Stimulated activated effector memory CD8-positive, alpha-beta T cell treated with anti-CD3 and anti-CD28 coated beads, Interleukin-12 subunit alpha, Interleukin-12 subunit beta, amount 100 ng/mL, for 72 hours (primary cell): Measurements from ENCODE around the gene HADHA.
"Not testable (repeated sequence)": the region's sequence is repeated elsewhere in the genome, so short reads cannot be mapped to it uniquely, and the experiment has no call there.

ENCODE experiments used
- ATAC-seq: fragments of 150-1000 bp; cut with Tn5 transposase; 2 replicates; pipeline ENCODE4 v1.10.0; 2021
- DNase-seq, 2 donors: peaks; one replicate each; pipeline ENCODE4 v3.0.0; 2021 to 2022; ENCODE audit warnings: low spot score in 2 of 2
- H3K27ac Mint-ChIP-seq: one replicate; pipeline ENCODE4 v1.8.0; 2022; ENCODE audit warnings: mild to moderate bottlenecking, mixed read lengths
- H3K36me3 Mint-ChIP-seq: one replicate; pipeline ENCODE4 v1.8.0; 2022; ENCODE audit warnings: mild to moderate bottlenecking, mixed read lengths
- H3K4me1 Mint-ChIP-seq: one replicate; pipeline ENCODE4 v1.8.0; 2022; ENCODE audit warnings: mixed read lengths
- H3K4me3 Mint-ChIP-seq: one replicate; pipeline ENCODE4 v1.8.0; 2022; ENCODE audit warnings: mild to moderate bottlenecking, mixed read lengths
- H3K9me3 Mint-ChIP-seq: one replicate; pipeline ENCODE4 v1.8.0; 2022; ENCODE audit warnings: mixed read lengths

HADHA gene

GRCh38 chr2:26258836-26259235 lies 14.4 kb upstream of the HADHA start:
- ATAC-seq, H3K9me3 Mint-ChIP-seq, H3K4me1 Mint-ChIP-seq, H3K4me3 Mint-ChIP-seq, DNase-seq, H3K27ac Mint-ChIP-seq: not testable (repeated sequence)
- H3K36me3 Mint-ChIP-seq: peaks cover 77% of the 10 kb centered on the region

GRCh38 chr2:26255759-26256384 lies 11.4 kb upstream of the HADHA start:
- ATAC-seq (no peak), DNase-seq (no peak)
- Mint-ChIP-seq H3K9me3 (no peaks in the 10 kb centered on the region), H3K4me3 (no peak overlapping the region), H3K36me3 (peaks cover 60% of the 10 kb centered on the region), H3K4me1 (peaks cover 18% of the 10 kb centered on the region), H3K27ac (no peak overlapping the region)

GRCh38 chr2:26251893-26252292 lies 7.5 kb upstream of the HADHA start:
- H3K9me3 Mint-ChIP-seq: no peaks in the 10 kb centered on the region
- peaks cover 28% of the 10 kb centered on the region for H3K36me3 Mint-ChIP-seq
- no peak overlapping the region for H3K27ac Mint-ChIP-seq
- ATAC-seq: no peak
- H3K4me3 Mint-ChIP-seq: no peak overlapping the region
- H3K4me1 Mint-ChIP-seq: peaks cover 22% of the 10 kb centered on the region
- DNase-seq: no peak

- no peaks in the 10 kb centered on the region for H3K9me3 Mint-ChIP-seq
- H3K27ac Mint-ChIP-seq: no peak overlapping the region
- ATAC-seq (no peak), DNase-seq (no peak)
- H3K4me3 Mint-ChIP-seq: no peak overlapping the region
- peaks cover 38% of the 10 kb centered on the region for H3K4me1 Mint-ChIP-seq
- peaks cover 21% of the 10 kb centered on the region for H3K36me3 Mint-ChIP-seq
Observed at GRCh38 chr2:26249625-26250024, 5.2 kb upstream of the HADHA start.

- Mint-ChIP-seq H3K36me3 (peaks cover 35% of the 10 kb centered on the region), H3K4me1 (peaks cover 46% of the 10 kb centered on the region), H3K4me3 (peak overlapping the region; percentile 99), H3K9me3 (no peaks in the 10 kb centered on the region), H3K27ac (peak overlapping the region; percentile 58)
- DNase-seq (no peak), ATAC-seq (no peak)
Observed at GRCh38 chr2:26246818-26247217, 2.4 kb upstream of the HADHA start.

GRCh38 chr2:26245810-26246209 lies 1.4 kb upstream of the HADHA start:
- Mint-ChIP-seq H3K4me1 (peaks cover 44% of the 10 kb centered on the region), H3K9me3 (no peaks in the 10 kb centered on the region), H3K27ac (peak overlapping the region; percentile 100), H3K36me3 (peaks cover 35% of the 10 kb centered on the region), H3K4me3 (peak overlapping the region; percentile 99)
- ATAC-seq (peak; percentile 76), DNase-seq (no peak)

- ATAC-seq (peak; percentile 46), DNase-seq (no peak)
- peaks cover 35% of the 10 kb centered on the region for H3K36me3 Mint-ChIP-seq
- no peaks in the 10 kb centered on the region for H3K9me3 Mint-ChIP-seq
- peak overlapping the region; percentile 100 for H3K27ac Mint-ChIP-seq
- H3K4me1 Mint-ChIP-seq: peaks cover 49% of the 10 kb centered on the region
- peak overlapping the region; percentile 99 for H3K4me3 Mint-ChIP-seq
Observed at GRCh38 chr2:26245231-26245732, 850 bp upstream of the HADHA start.

- ATAC-seq: no peak
- peak overlapping the region; percentile 99 for H3K4me3 Mint-ChIP-seq
- no peak for DNase-seq
Observed at GRCh38 chr2:26243470-26244308, 743 bp downstream of the HADHA start.

GRCh38 chr2:26241928-26242436 lies 2.5 kb downstream of the HADHA start:
- ATAC-seq: no peak
- Mint-ChIP-seq H3K9me3 (no peaks in the 10 kb centered on the region), H3K4me3 (peak overlapping the region; percentile 99), H3K36me3 (peaks cover 58% of the 10 kb centered on the region), H3K27ac (no peak overlapping the region), H3K4me1 (peaks cover 59% of the 10 kb centered on the region)
- no peak for DNase-seq

More at GRCh38 chr2:26243470-26244308, 743 bp downstream of the HADHA start:
- Mint-ChIP-seq H3K36me3 (peaks cover 41% of the 10 kb centered on the region), H3K27ac (peak overlapping the region; percentile 100), H3K4me1 (peaks cover 62% of the 10 kb centered on the region), H3K9me3 (no peaks in the 10 kb centered on the region)

- Mint-ChIP-seq H3K36me3 (peaks cover 68% of the 10 kb centered on the region), H3K4me3 (no peak overlapping the region), H3K9me3 (no peaks in the 10 kb centered on the region), H3K27ac (no peak overlapping the region), H3K4me1 (peaks cover 36% of the 10 kb centered on the region)
- ATAC-seq: no peak
- DNase-seq: no peak
Observed at GRCh38 chr2:26238311-26238958, 6.0 kb downstream of the HADHA start.

GRCh38 chr2:26237868-26238267 lies 6.6 kb downstream of the HADHA start:
- Mint-ChIP-seq H3K36me3 (peaks cover 68% of the 10 kb centered on the region), H3K27ac (no peak overlapping the region), H3K4me3 (no peak overlapping the region), H3K9me3 (no peaks in the 10 kb centered on the region), H3K4me1 (peaks cover 30% of the 10 kb centered on the region)
- DNase-seq (no peak), ATAC-seq (no peak)

GRCh38 chr2:26235089-26235488 lies 9.3 kb downstream of the HADHA start:
- Mint-ChIP-seq H3K4me1 (peaks cover 11% of the 10 kb centered on the region), H3K36me3 (peaks cover 92% of the 10 kb centered on the region), H3K27ac (no peak overlapping the region), H3K4me3 (no peak overlapping the region), H3K9me3 (no peaks in the 10 kb centered on the region)
- DNase-seq (no peak), ATAC-seq (no peak)

- no peaks in the 10 kb centered on the region for H3K9me3 Mint-ChIP-seq
- H3K36me3 Mint-ChIP-seq: peaks cover 100% of the 10 kb centered on the region
- no peak overlapping the region for H3K4me3 Mint-ChIP-seq
- DNase-seq (no peak), ATAC-seq (no peak)
- no peaks in the 10 kb centered on the region for H3K4me1 Mint-ChIP-seq
- no peak overlapping the region for H3K27ac Mint-ChIP-seq
Observed at GRCh38 chr2:26230806-26231205, 13.6 kb downstream of the HADHA start.

- DNase-seq (no peak), ATAC-seq (no peak)
- H3K27ac Mint-ChIP-seq: peak overlapping the region; percentile 29
- H3K4me1 Mint-ChIP-seq: no peaks in the 10 kb centered on the region
- H3K4me3 Mint-ChIP-seq: no peak overlapping the region
- no peaks in the 10 kb centered on the region for H3K9me3 Mint-ChIP-seq
- peaks cover 100% of the 10 kb centered on the region for H3K36me3 Mint-ChIP-seq
Observed at GRCh38 chr2:26229595-26229994, 14.8 kb downstream of the HADHA start.

- Mint-ChIP-seq H3K4me3 (no peak overlapping the region), H3K27ac (no peak overlapping the region), H3K36me3 (peaks cover 55% of the 10 kb centered on the region), H3K4me1 (peaks cover 8% of the 10 kb centered on the region), H3K9me3 (no peaks in the 10 kb centered on the region)
- DNase-seq (no peak), ATAC-seq (no peak)
Observed at GRCh38 chr2:26224095-26224494, 20.3 kb downstream of the HADHA start.
